Measurements from ENCODE around the gene FRZB. TPM values are rescaled to one million over a fixed set of nuclear protein-coding genes. Genes with fewer than 3 reads are reported as not detected.

FRZB gene
- total RNA-seq, 1 donor from 2014 or later = 3.9 TPM

GRCh38 chr2:182824767-182825158, 41.7 kb downstream of the FRZB start:
- Histone ChIP-seq H3K27ac (no peak overlapping the region), H3K4me3 (no peak overlapping the region), H3K36me3 (no peaks in the 10 kb centered on the region), H3K4me1 (no peaks in the 10 kb centered on the region), H3K9me3 (no peaks in the 10 kb centered on the region), H3K27me3 (no peaks in the 10 kb centered on the region)
- intact Hi-C loops (cut with DNase I) = no loop called here
- TF ChIP-seq CTCF (IDR thresholded peaks at IDR 0.05) = no peak
- TF ChIP-seq POLR2A (IDR thresholded peaks at IDR 0.05) = no peak
- no peak for TF ChIP-seq POLR2AphosphoS5 (IDR thresholded peaks at IDR 0.05; ENCODE audit: insufficient read depth in 1 of 2, low read depth in 1 of 2)
- DNase-seq (ENCODE audit: extremely low spot score in 2 of 2) = no peak

- intact Hi-C loops (cut with DNase I) = no loop called here
- H3K36me3 ChIP-seq = no peaks in the 10 kb centered on the region
- no peak overlapping the region for H3K4me3 ChIP-seq
- H3K4me1 ChIP-seq = no peaks in the 10 kb centered on the region
- no peak overlapping the region for H3K27ac ChIP-seq
- no peaks in the 10 kb centered on the region for H3K9me3 ChIP-seq
- no peaks in the 10 kb centered on the region for H3K27me3 ChIP-seq
- TF ChIP-seq CTCF (IDR thresholded peaks at IDR 0.05) (no peak), POLR2A (IDR thresholded peaks at IDR 0.05) (no peak), POLR2AphosphoS5 (IDR thresholded peaks at IDR 0.05; ENCODE audit: insufficient read depth in 1 of 2, low read depth in 1 of 2) (no peak)
- DNase-seq (ENCODE audit: extremely low spot score in 2 of 2) = no peak
Measured at GRCh38 chr2:182824056-182824766, 42.2 kb downstream of the FRZB start.

GRCh38 chr2:182822733-182823132, 43.7 kb downstream of the FRZB start:
- H3K4me1 ChIP-seq = no peaks in the 10 kb centered on the region
- TF ChIP-seq CTCF (IDR thresholded peaks at IDR 0.05) (no peak), POLR2AphosphoS5 (IDR thresholded peaks at IDR 0.05; ENCODE audit: insufficient read depth in 1 of 2, low read depth in 1 of 2) (no peak), POLR2A (IDR thresholded peaks at IDR 0.05) (no peak)
- DNase-seq (ENCODE audit: extremely low spot score in 2 of 2) = no peak
- H3K27me3 ChIP-seq = no peaks in the 10 kb centered on the region
- H3K36me3 ChIP-seq = no peaks in the 10 kb centered on the region
- H3K27ac ChIP-seq = no peak overlapping the region
- intact Hi-C loops (cut with DNase I) = no loop called here
- no peaks in the 10 kb centered on the region for H3K9me3 ChIP-seq
- H3K4me3 ChIP-seq = no peak overlapping the region

GRCh38 chr2:182821182-182821581, 45.3 kb downstream of the FRZB start:
- no peak overlapping the region for H3K4me3 ChIP-seq
- no peaks in the 10 kb centered on the region for H3K4me1 ChIP-seq
- no peak for TF ChIP-seq CTCF (IDR thresholded peaks at IDR 0.05)
- TF ChIP-seq POLR2AphosphoS5 (IDR thresholded peaks at IDR 0.05; ENCODE audit: insufficient read depth in 1 of 2, low read depth in 1 of 2) = no peak
- TF ChIP-seq POLR2A (IDR thresholded peaks at IDR 0.05) = no peak
- no peaks in the 10 kb centered on the region for H3K36me3 ChIP-seq
- intact Hi-C loops (cut with DNase I) = no loop called here
- no peaks in the 10 kb centered on the region for H3K27me3 ChIP-seq
- no peak for DNase-seq (ENCODE audit: extremely low spot score in 2 of 2)
- no peaks in the 10 kb centered on the region for H3K9me3 ChIP-seq
- H3K27ac ChIP-seq = no peak overlapping the region

GRCh38 chr2:182819412-182819811, 47.0 kb downstream of the FRZB start:
- intact Hi-C loops (cut with DNase I) = no loop called here
- no peak overlapping the region for H3K27ac ChIP-seq
- no peaks in the 10 kb centered on the region for H3K36me3 ChIP-seq
- TF ChIP-seq CTCF (IDR thresholded peaks at IDR 0.05) (no peak), POLR2A (IDR thresholded peaks at IDR 0.05) (no peak), POLR2AphosphoS5 (IDR thresholded peaks at IDR 0.05; ENCODE audit: insufficient read depth in 1 of 2, low read depth in 1 of 2) (no peak)
- DNase-seq (ENCODE audit: extremely low spot score in 2 of 2) = no peak
- H3K4me1 ChIP-seq = no peaks in the 10 kb centered on the region
- no peaks in the 10 kb centered on the region for H3K9me3 ChIP-seq
- H3K27me3 ChIP-seq = no peaks in the 10 kb centered on the region
- H3K4me3 ChIP-seq = no peak overlapping the region
